Measurements from ENCODE around the gene SPESP1.

Gene SPESP1

GRCh38 chr15:68985361-68985891 is 55.1 kb downstream of the SPESP1 start:
- no peak for DNase-seq (ENCODE audit: low read depth)
- TF ChIP-seq, protein P1, sequence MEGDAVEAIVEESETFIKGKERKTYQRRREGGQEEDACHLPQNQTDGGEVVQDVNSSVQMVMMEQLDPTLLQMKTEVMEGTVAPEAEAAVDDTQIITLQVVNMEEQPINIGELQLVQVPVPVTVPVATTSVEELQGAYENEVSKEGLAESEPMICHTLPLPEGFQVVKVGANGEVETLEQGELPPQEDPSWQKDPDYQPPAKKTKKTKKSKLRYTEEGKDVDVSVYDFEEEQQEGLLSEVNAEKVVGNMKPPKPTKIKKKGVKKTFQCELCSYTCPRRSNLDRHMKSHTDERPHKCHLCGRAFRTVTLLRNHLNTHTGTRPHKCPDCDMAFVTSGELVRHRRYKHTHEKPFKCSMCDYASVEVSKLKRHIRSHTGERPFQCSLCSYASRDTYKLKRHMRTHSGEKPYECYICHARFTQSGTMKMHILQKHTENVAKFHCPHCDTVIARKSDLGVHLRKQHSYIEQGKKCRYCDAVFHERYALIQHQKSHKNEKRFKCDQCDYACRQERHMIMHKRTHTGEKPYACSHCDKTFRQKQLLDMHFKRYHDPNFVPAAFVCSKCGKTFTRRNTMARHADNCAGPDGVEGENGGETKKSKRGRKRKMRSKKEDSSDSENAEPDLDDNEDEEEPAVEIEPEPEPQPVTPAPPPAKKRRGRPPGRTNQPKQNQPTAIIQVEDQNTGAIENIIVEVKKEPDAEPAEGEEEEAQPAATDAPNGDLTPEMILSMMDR (conservative IDR thresholded peaks at IDR 0.05; ENCODE audit: low read length) = no peak
- no peak overlapping the region for H3K4me3 ChIP-seq (ENCODE audit: low read length)

DNA sequence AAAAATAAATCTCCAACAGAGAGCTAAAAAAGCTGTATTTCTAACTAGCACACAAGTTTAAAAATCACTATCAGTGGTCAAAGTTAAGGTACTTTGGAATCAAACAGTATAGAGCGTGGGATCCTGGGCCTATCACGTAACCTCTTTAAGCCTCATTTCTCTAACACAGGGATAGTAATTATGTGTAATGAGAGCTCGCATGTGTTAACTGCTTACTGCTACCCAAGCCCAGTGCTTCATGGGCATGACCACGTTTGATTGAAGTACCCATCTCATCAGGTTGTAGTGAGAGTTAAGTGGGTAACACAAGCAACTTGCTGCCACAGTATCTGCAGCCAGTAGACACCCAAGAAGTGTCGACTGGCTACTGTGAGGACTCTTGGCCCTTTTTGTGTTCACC is 56.0 kb downstream of the SPESP1 start:
- TF ChIP-seq, protein P1 (conservative IDR thresholded peaks at IDR 0.05; ENCODE audit: low read length) = no peak
- no peak overlapping the region for H3K4me3 ChIP-seq (ENCODE audit: low read length)
- no peak for DNase-seq (ENCODE audit: low read depth)

DNA sequence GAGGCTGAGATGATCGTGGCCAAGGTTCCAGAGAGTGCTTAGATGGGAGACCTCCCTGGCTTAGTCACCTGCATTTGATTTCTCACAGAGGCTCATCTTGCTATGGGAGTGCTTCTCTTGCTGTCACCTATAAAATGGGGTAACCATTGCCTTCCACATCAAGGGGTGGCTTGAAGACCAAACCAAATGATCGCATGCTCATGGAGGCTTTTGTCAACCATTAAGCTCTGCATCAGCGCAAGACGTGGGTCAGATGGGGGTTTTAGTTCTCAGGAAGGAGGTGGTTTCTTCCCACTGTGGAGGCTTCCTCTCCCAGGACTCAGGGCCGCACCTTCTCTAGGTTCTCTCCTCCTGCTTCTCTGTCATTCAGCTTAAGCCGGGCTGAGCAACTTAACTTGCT is 56.8 kb downstream of the SPESP1 start:
- no peak overlapping the region for H3K4me3 ChIP-seq (ENCODE audit: low read length)
- TF ChIP-seq, protein P1 (conservative IDR thresholded peaks at IDR 0.05; ENCODE audit: low read length) = no peak
- no peak for DNase-seq (ENCODE audit: low read depth)

DNA sequence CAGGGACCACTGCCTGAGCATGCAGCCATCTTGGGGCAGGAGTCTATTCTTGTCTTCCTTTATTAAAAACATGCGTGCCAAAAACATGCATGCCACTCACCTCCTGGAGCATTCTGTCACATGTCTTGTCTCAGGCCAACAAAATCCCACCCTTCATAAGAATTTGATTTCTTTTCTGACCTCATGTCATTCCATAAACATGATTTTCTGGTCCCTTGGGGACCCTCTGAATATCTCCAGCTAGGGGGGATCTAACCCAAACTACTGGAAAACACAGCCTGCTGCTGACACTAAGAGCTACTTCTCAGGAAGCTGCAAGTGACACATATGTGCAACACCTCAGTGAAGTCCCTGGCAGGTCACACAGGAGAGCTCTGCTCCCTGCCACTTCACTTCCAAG is 57.4 kb downstream of the SPESP1 start:
- TF ChIP-seq, protein P1 (conservative IDR thresholded peaks at IDR 0.05; ENCODE audit: low read length) = no peak
- H3K4me3 ChIP-seq (ENCODE audit: low read length) = no peak overlapping the region
- no peak for DNase-seq (ENCODE audit: low read depth)

DNA sequence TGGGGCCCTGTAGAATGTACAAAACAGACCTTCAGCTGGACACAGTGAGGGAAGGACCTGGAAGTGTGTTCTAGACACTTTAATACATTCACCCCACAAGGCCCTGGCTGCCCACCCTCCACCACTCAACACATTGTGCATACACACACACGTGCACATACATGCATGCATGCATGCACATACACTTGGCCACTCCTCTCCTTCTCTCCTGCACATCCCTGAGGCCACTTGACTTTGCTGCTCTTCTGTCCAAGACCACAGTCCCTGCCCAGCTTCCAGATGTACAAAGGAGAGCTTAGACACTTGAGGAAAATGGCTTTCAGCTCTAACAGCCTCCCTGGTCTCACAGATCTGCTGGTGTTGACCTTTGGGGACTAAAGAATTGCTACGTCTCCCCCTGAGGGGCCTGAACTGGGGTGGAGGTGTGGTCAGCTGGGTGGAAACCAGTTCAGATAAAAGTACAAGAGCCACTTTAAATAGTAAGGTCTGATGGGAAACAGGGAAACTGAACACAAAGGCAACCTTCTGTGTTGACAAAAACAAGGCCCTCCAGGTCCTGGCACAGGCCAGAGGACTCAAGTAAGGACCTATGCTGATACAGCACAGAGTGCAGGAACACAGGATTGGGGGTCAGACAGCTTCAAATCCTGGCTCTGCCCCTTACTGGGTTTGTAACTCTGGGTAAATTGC is 59.4 kb downstream of the SPESP1 start:
- no peak for DNase-seq (ENCODE audit: low read depth)
- no peak overlapping the region for H3K4me3 ChIP-seq (ENCODE audit: low read length)
- TF ChIP-seq, protein P1 (conservative IDR thresholded peaks at IDR 0.05; ENCODE audit: low read length) = no peak

DNA sequence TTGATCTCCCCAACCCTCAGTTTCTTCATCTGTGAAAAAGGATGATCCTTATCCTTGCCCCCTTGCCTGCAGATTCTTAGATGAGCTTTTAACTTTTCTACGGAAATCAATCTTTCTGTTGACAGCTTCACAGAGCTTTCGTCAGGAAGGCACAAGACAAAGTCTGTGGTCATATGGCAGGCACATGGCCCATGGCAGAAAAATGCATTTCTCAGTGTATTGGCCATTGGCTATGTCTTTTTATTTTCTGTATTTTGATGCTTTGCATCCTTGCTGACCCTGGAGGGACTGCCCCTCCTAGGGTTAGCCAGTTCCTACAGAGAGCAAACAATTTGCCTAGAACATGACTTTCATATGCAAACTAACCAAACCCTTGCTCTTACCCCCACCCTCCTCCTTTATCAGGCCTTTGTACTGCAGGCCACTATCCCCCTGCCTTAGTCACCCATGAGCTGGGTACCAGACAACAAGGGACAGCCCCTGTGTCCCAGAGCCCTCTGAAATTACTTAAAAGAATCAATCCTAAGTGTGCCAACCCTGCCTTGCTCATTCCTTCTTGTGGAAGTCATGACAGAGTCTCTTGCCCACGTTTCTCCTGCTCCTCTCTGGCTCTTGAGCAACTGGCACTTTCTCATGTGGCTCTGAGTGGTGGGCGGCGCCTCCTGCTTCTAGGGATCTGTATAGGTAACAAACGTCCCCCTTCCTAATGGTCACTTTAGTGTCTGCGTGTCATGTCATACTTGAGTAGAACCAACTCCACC is 60.1 kb downstream of the SPESP1 start:
- no peak for DNase-seq (ENCODE audit: low read depth)
- H3K4me3 ChIP-seq (ENCODE audit: low read length) = no peak overlapping the region
- TF ChIP-seq, protein P1 (conservative IDR thresholded peaks at IDR 0.05; ENCODE audit: low read length) = no peak
